ENCODE data around the gene FKBP3.
"Not testable (repeated sequence)": the region's sequence is repeated elsewhere in the genome, so short reads cannot be mapped to it uniquely, and the experiment has no call there.

FKBP3 gene

GRCh38 chr14:45080416-45080968 is 53.8 kb downstream of the FKBP3 start:
- H3K4me3 ChIP-seq (ENCODE audit: low read depth, low read length); H3K36me3 ChIP-seq (ENCODE audit: control insufficient read depth, insufficient read depth, low read length); H3K4me1 ChIP-seq (ENCODE audit: control insufficient read depth, insufficient read depth, low read length); H3K9ac ChIP-seq (ENCODE audit: low read depth, low read length); H3K9me3 ChIP-seq (ENCODE audit: control insufficient read depth, insufficient read depth, low read length); H3K27me3 ChIP-seq (ENCODE audit: control insufficient read depth, insufficient read depth, low read length): not testable (repeated sequence)

GRCh38 chr14:45078323-45078722 is 56.0 kb downstream of the FKBP3 start:
- H3K27me3 ChIP-seq (ENCODE audit: control insufficient read depth, insufficient read depth, low read length): no peaks in the 10 kb centered on the region

GRCh38 chr14:45073231-45073879 is 60.9 kb downstream of the FKBP3 start:
- no peaks in the 10 kb centered on the region for H3K27me3 ChIP-seq (ENCODE audit: control insufficient read depth, insufficient read depth, low read length)
- H3K9me3 ChIP-seq (ENCODE audit: control insufficient read depth, insufficient read depth, low read length): no peaks in the 10 kb centered on the region
- H3K9ac ChIP-seq (ENCODE audit: low read depth, low read length): no peak overlapping the region
- no peaks in the 10 kb centered on the region for H3K4me1 ChIP-seq (ENCODE audit: control insufficient read depth, insufficient read depth, low read length)
- H3K4me3 ChIP-seq (ENCODE audit: low read depth, low read length): no peak overlapping the region
- no peaks in the 10 kb centered on the region for H3K36me3 ChIP-seq (ENCODE audit: control insufficient read depth, insufficient read depth, low read length)

More at GRCh38 chr14:45078323-45078722, 56.0 kb downstream of the FKBP3 start:
- Histone ChIP-seq H3K9ac (ENCODE audit: low read depth, low read length) (no peak overlapping the region), H3K4me1 (ENCODE audit: control insufficient read depth, insufficient read depth, low read length) (peaks cover 2% of the 10 kb centered on the region), H3K9me3 (ENCODE audit: control insufficient read depth, insufficient read depth, low read length) (no peaks in the 10 kb centered on the region), H3K4me3 (ENCODE audit: low read depth, low read length) (no peak overlapping the region), H3K36me3 (ENCODE audit: control insufficient read depth, insufficient read depth, low read length) (no peaks in the 10 kb centered on the region)

GRCh38 chr14:45072126-45072525 is 62.2 kb downstream of the FKBP3 start:
- no peaks in the 10 kb centered on the region for H3K27me3 ChIP-seq (ENCODE audit: control insufficient read depth, insufficient read depth, low read length)
- no peak overlapping the region for H3K9ac ChIP-seq (ENCODE audit: low read depth, low read length)
- no peaks in the 10 kb centered on the region for H3K9me3 ChIP-seq (ENCODE audit: control insufficient read depth, insufficient read depth, low read length)
- H3K36me3 ChIP-seq (ENCODE audit: control insufficient read depth, insufficient read depth, low read length): no peaks in the 10 kb centered on the region
- no peaks in the 10 kb centered on the region for H3K4me1 ChIP-seq (ENCODE audit: control insufficient read depth, insufficient read depth, low read length)
- no peak overlapping the region for H3K4me3 ChIP-seq (ENCODE audit: low read depth, low read length)

- no peak overlapping the region for H3K9ac ChIP-seq (ENCODE audit: low read depth, low read length)
- H3K36me3 ChIP-seq (ENCODE audit: control insufficient read depth, insufficient read depth, low read length): no peaks in the 10 kb centered on the region
- H3K4me3 ChIP-seq (ENCODE audit: low read depth, low read length): no peak overlapping the region
- no peaks in the 10 kb centered on the region for H3K4me1 ChIP-seq (ENCODE audit: control insufficient read depth, insufficient read depth, low read length)
- H3K9me3 ChIP-seq (ENCODE audit: control insufficient read depth, insufficient read depth, low read length): no peaks in the 10 kb centered on the region
- H3K27me3 ChIP-seq (ENCODE audit: control insufficient read depth, insufficient read depth, low read length): no peaks in the 10 kb centered on the region
These were observed 64.1 kb downstream of the FKBP3 start for GRCh38 chr14:45070215-45070614.

GRCh38 chr14:45068396-45068795 is 65.9 kb downstream of the FKBP3 start:
- Histone ChIP-seq H3K9me3 (ENCODE audit: control insufficient read depth, insufficient read depth, low read length) (no peaks in the 10 kb centered on the region), H3K36me3 (ENCODE audit: control insufficient read depth, insufficient read depth, low read length) (no peaks in the 10 kb centered on the region), H3K9ac (ENCODE audit: low read depth, low read length) (no peak overlapping the region), H3K4me1 (ENCODE audit: control insufficient read depth, insufficient read depth, low read length) (no peaks in the 10 kb centered on the region), H3K4me3 (ENCODE audit: low read depth, low read length) (no peak overlapping the region), H3K27me3 (ENCODE audit: control insufficient read depth, insufficient read depth, low read length) (no peaks in the 10 kb centered on the region)

- Histone ChIP-seq H3K9ac (ENCODE audit: low read depth, low read length) (no peak overlapping the region), H3K9me3 (ENCODE audit: control insufficient read depth, insufficient read depth, low read length) (no peaks in the 10 kb centered on the region), H3K4me3 (ENCODE audit: low read depth, low read length) (no peak overlapping the region), H3K27me3 (ENCODE audit: control insufficient read depth, insufficient read depth, low read length) (no peaks in the 10 kb centered on the region), H3K36me3 (ENCODE audit: control insufficient read depth, insufficient read depth, low read length) (no peaks in the 10 kb centered on the region), H3K4me1 (ENCODE audit: control insufficient read depth, insufficient read depth, low read length) (no peaks in the 10 kb centered on the region)
These were observed 67.6 kb downstream of the FKBP3 start for GRCh38 chr14:45066667-45067066.

- no peaks in the 10 kb centered on the region for H3K9me3 ChIP-seq (ENCODE audit: control insufficient read depth, insufficient read depth, low read length)
- H3K27me3 ChIP-seq (ENCODE audit: control insufficient read depth, insufficient read depth, low read length): no peaks in the 10 kb centered on the region
- no peaks in the 10 kb centered on the region for H3K36me3 ChIP-seq (ENCODE audit: control insufficient read depth, insufficient read depth, low read length)
- H3K9ac ChIP-seq (ENCODE audit: low read depth, low read length): no peak overlapping the region
- no peaks in the 10 kb centered on the region for H3K4me1 ChIP-seq (ENCODE audit: control insufficient read depth, insufficient read depth, low read length)
- H3K4me3 ChIP-seq (ENCODE audit: low read depth, low read length): no peak overlapping the region
These were observed 68.3 kb downstream of the FKBP3 start for GRCh38 chr14:45065956-45066355.
